ENCODE measurements around the gene KIF7. TPM values are rescaled to one million over a fixed set of nuclear protein-coding genes. Genes with fewer than 3 reads are reported as not detected.

Gene KIF7
- total RNA-seq, 4 donors from 2014 or later = 6.2 to 12.6 (median 7.7) TPM

DNA sequence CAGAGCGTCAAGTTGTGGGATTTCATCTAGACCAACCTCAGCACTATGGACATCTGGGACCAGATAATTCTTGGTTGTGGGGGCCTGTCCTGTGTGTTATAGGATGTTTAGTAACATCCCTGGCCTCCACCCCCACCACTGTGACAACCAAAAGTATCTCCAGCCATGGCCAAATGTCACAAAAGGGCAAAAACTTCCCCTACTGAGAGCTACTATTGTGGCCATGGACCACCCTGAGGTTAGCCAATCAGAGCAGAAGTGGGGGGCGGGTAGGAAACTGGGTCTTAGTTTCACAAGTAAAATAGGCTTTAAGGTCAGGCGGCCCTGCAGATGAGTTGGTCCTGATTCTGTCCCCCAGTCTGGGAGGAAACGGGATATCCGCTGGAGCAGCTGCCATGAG lies 25.4 kb downstream of the KIF7 start:
- TF ChIP-seq, protein P1, sequence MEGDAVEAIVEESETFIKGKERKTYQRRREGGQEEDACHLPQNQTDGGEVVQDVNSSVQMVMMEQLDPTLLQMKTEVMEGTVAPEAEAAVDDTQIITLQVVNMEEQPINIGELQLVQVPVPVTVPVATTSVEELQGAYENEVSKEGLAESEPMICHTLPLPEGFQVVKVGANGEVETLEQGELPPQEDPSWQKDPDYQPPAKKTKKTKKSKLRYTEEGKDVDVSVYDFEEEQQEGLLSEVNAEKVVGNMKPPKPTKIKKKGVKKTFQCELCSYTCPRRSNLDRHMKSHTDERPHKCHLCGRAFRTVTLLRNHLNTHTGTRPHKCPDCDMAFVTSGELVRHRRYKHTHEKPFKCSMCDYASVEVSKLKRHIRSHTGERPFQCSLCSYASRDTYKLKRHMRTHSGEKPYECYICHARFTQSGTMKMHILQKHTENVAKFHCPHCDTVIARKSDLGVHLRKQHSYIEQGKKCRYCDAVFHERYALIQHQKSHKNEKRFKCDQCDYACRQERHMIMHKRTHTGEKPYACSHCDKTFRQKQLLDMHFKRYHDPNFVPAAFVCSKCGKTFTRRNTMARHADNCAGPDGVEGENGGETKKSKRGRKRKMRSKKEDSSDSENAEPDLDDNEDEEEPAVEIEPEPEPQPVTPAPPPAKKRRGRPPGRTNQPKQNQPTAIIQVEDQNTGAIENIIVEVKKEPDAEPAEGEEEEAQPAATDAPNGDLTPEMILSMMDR (IDR thresholded peaks at IDR 0.05) = no peak

DNA sequence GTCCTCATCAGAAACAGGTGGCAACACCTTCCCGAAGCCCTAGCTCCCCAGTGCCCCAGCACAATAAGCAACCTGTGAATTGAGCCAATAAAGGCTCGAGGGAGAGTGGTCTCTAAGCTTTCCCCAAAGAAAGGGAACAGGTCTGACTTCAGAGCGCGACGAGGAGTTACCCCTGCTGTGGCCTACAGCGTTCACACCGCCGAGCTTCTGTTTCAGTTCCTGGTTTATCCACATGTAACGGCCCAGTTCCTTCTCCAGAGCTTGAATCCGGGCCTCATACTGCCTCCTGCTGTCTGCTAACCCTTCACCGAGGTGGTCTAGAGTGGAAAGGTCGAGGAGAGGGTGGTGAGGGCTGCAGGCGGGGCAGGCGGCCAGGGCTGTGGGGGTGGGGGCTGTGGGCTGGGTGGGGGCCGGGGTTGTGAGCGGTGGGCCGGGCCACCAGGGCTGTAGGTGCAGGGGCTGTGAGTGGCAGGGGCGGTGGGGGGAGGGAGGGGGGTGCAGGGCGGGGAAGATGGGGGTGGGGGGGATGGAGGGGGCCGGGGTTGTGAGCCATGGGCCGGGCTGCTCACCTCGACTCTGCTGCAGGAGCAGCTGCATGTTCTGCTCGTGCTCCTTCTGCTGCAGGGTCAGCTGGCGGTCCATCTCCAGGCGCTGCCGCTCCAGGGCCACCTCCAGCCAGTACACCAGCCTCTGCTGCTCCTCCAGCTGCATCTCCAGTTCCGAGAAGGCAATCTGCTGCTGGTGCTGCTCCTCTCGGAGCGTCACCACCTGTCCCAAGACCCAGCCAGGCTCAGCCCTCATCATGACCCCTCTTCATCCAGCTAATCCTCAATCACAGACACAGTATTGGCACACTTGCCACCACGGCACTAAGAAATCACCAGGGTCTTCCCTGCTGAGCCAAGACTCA lies 26.2 kb downstream of the KIF7 start:
- TF ChIP-seq, protein P1 (IDR thresholded peaks at IDR 0.05) = no peak
- ATAC-seq (ENCODE audit: low FRiP score) (no peak), DNase-seq (ENCODE audit: low spot score) (no peak)

More for the DNA sequence above, 25.4 kb downstream of the KIF7 start:
- no peak for DNase-seq (ENCODE audit: low spot score)
- no peak for ATAC-seq (ENCODE audit: low FRiP score)

DNA sequence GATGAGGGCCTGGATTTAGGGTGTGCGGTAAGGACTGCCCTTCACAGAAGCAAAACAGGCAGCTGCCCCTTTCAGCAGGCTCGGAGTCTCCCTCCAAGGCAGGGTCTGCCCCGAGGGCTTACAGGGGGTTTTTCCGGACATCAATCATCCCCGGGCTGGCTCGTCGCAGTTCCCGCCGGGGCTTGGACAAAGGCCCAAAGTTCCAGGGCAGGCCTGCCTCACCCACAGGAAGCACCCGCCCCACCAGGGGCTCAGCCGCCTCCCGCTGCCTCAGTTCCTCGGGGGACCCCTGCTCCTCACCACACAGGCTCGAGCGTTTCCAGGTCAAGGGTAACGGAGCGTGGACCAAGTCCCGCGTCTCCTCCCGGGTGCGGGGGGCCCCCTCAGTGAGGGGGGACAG lies 27.0 kb downstream of the KIF7 start:
- no peak for ATAC-seq (ENCODE audit: low FRiP score)
- no peak for DNase-seq (ENCODE audit: low spot score)
- TF ChIP-seq, protein P1 (IDR thresholded peaks at IDR 0.05) = no peak

DNA sequence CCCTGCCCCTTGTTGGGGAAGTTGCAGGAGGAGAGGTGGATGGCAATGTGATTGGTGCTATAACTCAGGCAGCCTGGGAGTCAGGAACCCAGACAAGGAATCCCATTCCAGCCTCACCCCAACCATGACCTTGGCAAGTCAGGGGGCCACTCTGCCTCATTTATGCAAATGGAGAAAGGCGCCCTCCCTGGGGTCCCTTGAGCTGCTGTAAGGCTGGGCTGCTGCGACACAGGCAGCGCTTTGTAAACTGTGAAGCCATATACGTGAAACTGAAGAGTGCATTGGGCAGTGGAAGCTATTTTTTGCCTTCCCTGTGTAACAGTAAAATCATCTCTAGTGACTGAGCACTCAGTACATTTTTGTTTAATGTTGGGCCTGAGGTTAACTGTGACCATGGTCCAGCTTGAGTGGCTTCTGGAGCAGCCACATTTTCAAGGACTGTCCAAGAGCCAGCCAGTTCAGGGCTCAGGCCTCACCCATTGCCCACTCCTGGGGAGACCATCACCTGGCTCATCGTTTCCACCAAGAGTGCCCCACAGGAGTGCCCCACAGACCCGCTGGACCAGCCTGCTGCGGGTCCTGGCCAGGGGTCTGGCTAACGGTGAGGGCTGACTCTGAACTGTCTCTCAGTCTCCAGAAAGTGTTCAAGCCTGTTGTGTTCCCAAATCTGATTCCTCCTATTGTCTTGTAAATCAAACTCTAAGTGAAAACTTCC lies 27.9 kb downstream of the KIF7 start:
- TF ChIP-seq, protein P1 (IDR thresholded peaks at IDR 0.05) = no peak
- DNase-seq (ENCODE audit: low spot score) = no peak
- ATAC-seq (ENCODE audit: low FRiP score) = no peak

DNA sequence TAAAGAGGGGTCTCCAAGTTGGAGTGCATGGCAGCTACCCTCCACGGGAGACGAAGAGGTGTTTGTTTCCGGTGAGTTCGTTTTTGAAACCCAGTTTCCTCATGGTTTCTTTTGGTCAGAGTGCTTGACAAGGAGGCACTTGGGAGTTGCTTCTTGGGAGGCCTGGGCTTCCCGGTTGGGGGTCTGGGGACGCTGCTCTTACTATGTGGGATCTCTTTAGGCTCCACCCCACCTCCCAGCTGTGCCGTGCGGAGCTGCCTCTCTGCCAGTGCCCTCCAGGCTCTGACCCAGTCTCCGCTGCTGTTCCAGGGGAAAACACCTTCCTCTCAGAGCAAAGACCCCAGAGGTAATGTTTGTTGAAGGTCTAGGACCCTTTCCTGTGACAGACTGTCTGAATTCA lies 29.6 kb downstream of the KIF7 start:
- DNase-seq (ENCODE audit: low spot score) = no peak
- TF ChIP-seq, protein P1 (IDR thresholded peaks at IDR 0.05) = no peak
- no peak for ATAC-seq (ENCODE audit: low FRiP score)

DNA sequence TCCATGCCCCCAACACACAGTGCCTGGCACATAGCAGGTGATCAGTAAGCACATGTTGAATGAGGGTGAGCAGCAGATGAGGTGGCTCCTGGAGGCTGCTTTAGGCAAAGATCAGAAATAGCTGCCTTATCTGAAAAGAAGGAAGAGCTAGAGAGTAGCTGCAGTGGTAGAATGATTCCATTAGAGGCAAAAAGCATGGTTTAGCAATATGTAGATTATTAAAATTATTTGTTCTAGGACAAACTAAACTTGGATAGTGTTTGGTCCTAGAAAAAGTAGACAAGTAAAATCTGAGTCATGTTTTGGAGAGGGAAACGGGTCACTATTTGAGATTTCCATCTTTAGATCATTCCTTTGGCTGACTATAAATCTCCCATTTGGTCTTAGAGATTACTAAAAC lies 32.1 kb downstream of the KIF7 start:
- ATAC-seq (ENCODE audit: low FRiP score) (no peak), DNase-seq (ENCODE audit: low spot score) (no peak)
- TF ChIP-seq, protein P1 (IDR thresholded peaks at IDR 0.05) = no peak
